NAMALWA (cell line): ENCODE data around the gene SLC35A3.

ENCODE experiments used
- DNase-seq: peaks from one replicate; pipeline ENCODE4 v3.0.0-alpha.2; 2015; ENCODE audit warnings: low spot score

SLC35A3 gene

DNA sequence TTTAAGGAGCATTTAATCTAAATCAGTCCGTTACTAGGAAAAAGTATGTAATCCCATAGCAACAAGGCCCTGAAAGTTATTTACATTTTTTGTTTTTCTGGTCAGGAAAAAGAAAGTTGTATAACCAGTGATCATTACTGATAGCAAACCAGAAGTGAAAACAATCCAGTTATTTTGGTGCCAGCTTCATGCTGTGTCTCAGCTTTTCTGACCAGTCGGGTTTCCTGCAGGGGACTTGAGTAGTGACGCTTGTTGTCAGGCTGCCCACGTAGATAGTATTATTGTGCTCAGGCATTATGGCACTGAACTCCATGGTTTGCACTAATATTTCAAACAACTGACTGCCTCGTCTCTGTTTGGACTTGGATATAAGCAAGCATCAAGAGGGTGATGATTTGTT is 107.7 kb downstream of the SLC35A3 start:
- no peak for DNase-seq

DNA sequence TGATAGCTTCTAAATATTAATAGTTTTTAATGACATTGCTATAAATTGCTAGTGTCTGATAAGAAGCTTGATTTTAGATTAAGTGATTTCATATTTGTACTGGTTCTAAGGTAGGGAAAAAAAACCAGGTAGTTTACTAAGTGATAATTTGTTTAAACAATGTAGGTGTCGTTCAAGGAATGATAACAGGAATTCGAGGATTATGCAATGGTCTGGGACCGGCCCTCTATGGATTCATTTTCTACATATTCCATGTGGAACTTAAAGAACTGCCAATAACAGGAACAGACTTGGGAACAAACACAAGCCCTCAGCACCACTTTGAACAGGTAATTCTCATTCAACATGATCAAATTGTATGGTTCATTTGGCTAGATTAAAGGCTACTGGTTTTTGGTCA is 110.5 kb downstream of the SLC35A3 start:
- no peak for DNase-seq
